Left lung (tissue), 10 donors: ENCODE data around the gene CACNA1E. TPM values are rescaled to one million over a fixed set of nuclear protein-coding genes. Genes with fewer than 3 reads are reported as not detected.

Experiments used
- ATAC-seq: fragments of 200-7000 bp; cut with Tn5 transposase; one replicate; pipeline ENCODE4 v1.9.1; 2020; ENCODE audit warnings: moderate library complexity
- DNase-seq, 4 donors: peaks; one replicate each; pipeline ENCODE4 v3.0.0-alpha.2; 2013 to 2020
- H3K27ac ChIP-seq, 2 donors: fragments of 200-600 bp; sonication (generic) in 1 of 2; one replicate each; pipeline versions ENCODE4 v1.5.0 to v1.8.0; 2020 to 2021
- H3K27me3 ChIP-seq, 2 donors: fragments of 200-600 bp; sonication (generic) in 1 of 2; one replicate each; pipeline versions ENCODE4 v1.5.0 to v1.8.0; 2020 to 2021
- H3K36me3 ChIP-seq, 2 donors: fragments of 200-600 bp; sonication (generic) in 1 of 2; one replicate each; pipeline versions ENCODE4 v1.5.0 to v1.8.0; 2020 to 2021
- H3K4me1 ChIP-seq, 2 donors: fragments of 200-600 bp; one replicate each; pipeline ENCODE4 v1.8.0; 2021
- H3K4me3 ChIP-seq, 2 donors: fragments of 200-600 bp; sonication (generic) in 1 of 2; one replicate each; pipeline versions ENCODE4 v1.5.0 to v1.8.0; 2020 to 2021; ENCODE audit warnings: mild to moderate bottlenecking in 1 of 2
- H3K9me3 ChIP-seq, 2 donors: fragments of 200-600 bp; sonication (generic) in 1 of 2; one replicate each; pipeline versions ENCODE4 v1.5.0 to v1.8.0; 2020 to 2021
- CTCF ChIP-seq, 2 donors: fragments of 200-600 bp; sonication (generic) in 1 of 2; IDR thresholded peaks; one replicate each; pipeline versions ENCODE4 v1.5.0 to v1.8.0; 2021; ENCODE audit warnings: antibody characterized with exemption in 2 of 2
- intact Hi-C, 2 donors: fragments of 100-400 bp; cut with DNase I; formaldehyde crosslinking; loops; one replicate each; pipeline versions ENCODE4 v1.11.2 to v1.14.2; 2022
- polyA plus RNA-seq, 6 donors: library from polyadenylated mRNA; unstranded; fragments of 120-200 nt; gene quantifications; one replicate each; pipeline ENCODE4 v1.2.1, GENCODE V29; 2013; ENCODE audit not compliant: insufficient read length in 6 of 6
- total RNA-seq, 2 donors: library from RNA; stranded (reverse); fragmentation: NEBNext Ultra II Directional; extraction: Animal tissue kit (Norgen Biotek cat#: 25700); gene quantifications; one replicate each; pipeline ENCODE4 v1.2.1, GENCODE V29; 2021
- donor health status: DM: no; HTN: yes; CAD: no.
- donor health status: DM: no; HTN: no; CAD: no.

Gene CACNA1E
- total and polyA plus RNA-seq, 8 donors, result 0.03 to 1.2 (median 0.13) TPM; not detected in 1

GRCh38 chr1:181813266-181813665 lies 329.9 kb downstream of the CACNA1E start:
- H3K27me3 ChIP-seq, result no peaks in the 10 kb centered on the region
- DNase-seq (no peak), ATAC-seq (no peak)
- no peak overlapping the region for H3K4me3 ChIP-seq
- intact Hi-C loops, result no loop called here
- H3K27ac ChIP-seq, result no peak overlapping the region
- no peak for TF ChIP-seq CTCF (IDR thresholded peaks at IDR 0.05)
- H3K36me3 ChIP-seq, result no peaks in the 10 kb centered on the region
- no peaks in the 10 kb centered on the region for H3K4me1 ChIP-seq
- no peaks in the 10 kb centered on the region for H3K9me3 ChIP-seq

- ATAC-seq, result no peak
- no peaks in the 10 kb centered on the region for H3K36me3 ChIP-seq
- no peak for DNase-seq
- H3K27me3 ChIP-seq, result no peaks in the 10 kb centered on the region
- H3K9me3 ChIP-seq, result no peaks in the 10 kb centered on the region
- intact Hi-C loops, result no loop called here
- H3K27ac ChIP-seq, result no peak overlapping the region
- no peak for TF ChIP-seq CTCF (IDR thresholded peaks at IDR 0.05)
- H3K4me3 ChIP-seq, result no peak overlapping the region
- H3K4me1 ChIP-seq, result no peaks in the 10 kb centered on the region
These were observed 333.3 kb downstream of the CACNA1E start for GRCh38 chr1:181816608-181817007.

GRCh38 chr1:181817091-181817490 lies 333.8 kb downstream of the CACNA1E start:
- no peak for ATAC-seq
- Histone ChIP-seq H3K4me1 (no peaks in the 10 kb centered on the region), H3K36me3 (no peaks in the 10 kb centered on the region), H3K4me3 (no peak overlapping the region), H3K9me3 (no peaks in the 10 kb centered on the region), H3K27me3 (no peaks in the 10 kb centered on the region), H3K27ac (no peak overlapping the region)
- intact Hi-C loops, result no loop called here
- no peak for TF ChIP-seq CTCF (IDR thresholded peaks at IDR 0.05)
- no peak for DNase-seq

- intact Hi-C loops, result no loop called here
- Histone ChIP-seq H3K27ac (no peak overlapping the region), H3K9me3 (no peaks in the 10 kb centered on the region), H3K27me3 (no peaks in the 10 kb centered on the region), H3K4me3 (no peak overlapping the region), H3K4me1 (no peaks in the 10 kb centered on the region), H3K36me3 (no peaks in the 10 kb centered on the region)
- no peak for DNase-seq
- no peak for ATAC-seq
- no peak for TF ChIP-seq CTCF (IDR thresholded peaks at IDR 0.05)
These were observed 335.1 kb downstream of the CACNA1E start for GRCh38 chr1:181818459-181818858.

- ATAC-seq (no peak), DNase-seq (no peak)
- Histone ChIP-seq H3K27me3 (no peaks in the 10 kb centered on the region), H3K4me3 (no peak overlapping the region), H3K9me3 (no peaks in the 10 kb centered on the region), H3K4me1 (no peaks in the 10 kb centered on the region), H3K36me3 (no peaks in the 10 kb centered on the region), H3K27ac (no peak overlapping the region)
- intact Hi-C loops, result no loop called here
- TF ChIP-seq CTCF (IDR thresholded peaks at IDR 0.05), result no peak
These were observed 335.6 kb downstream of the CACNA1E start for GRCh38 chr1:181818943-181819342.
